RWPE2 (cell line): Measurements from ENCODE around the gene RAB17.

ENCODE experiments used
- ATAC-seq: fragments of 200-7000 bp; cut with Tn5 transposase; 3 replicates; pipeline ENCODE4 v1.9.1; 2021; ENCODE audit warnings: low read depth
- DNase-seq: peaks from one replicate; pipeline ENCODE4 v3.0.0-alpha.2; 2020; ENCODE audit warnings: low spot score
- H3K27ac ChIP-seq: fragments of 450-650 bp; 2 replicates; pipeline ENCODE4 v1.5.1; 2017; ENCODE audit warnings: mild to moderate bottlenecking; ENCODE audit not compliant: poor library complexity, severe bottlenecking
- H3K27me3 ChIP-seq: fragments of 250-450 bp; sonication (Bioruptor Pico); 2 replicates; pipeline ENCODE4 v1.5.1; 2021; ENCODE audit warnings: mild to moderate bottlenecking, moderate library complexity; ENCODE audit not compliant: insufficient read depth, poor library complexity, severe bottlenecking
- H3K36me3 ChIP-seq: fragments of 250-450 bp; sonication (Bioruptor Pico); 2 replicates; pipeline ENCODE4 v1.5.1; 2020; ENCODE audit warnings: low read depth, mild to moderate bottlenecking, moderate library complexity
- H3K4me1 ChIP-seq: fragments of 250-450 bp; sonication (Bioruptor Pico); 2 replicates; pipeline ENCODE4 v1.5.1; 2021; ENCODE audit warnings: mild to moderate bottlenecking, moderate library complexity; ENCODE audit not compliant: insufficient read depth, poor library complexity, severe bottlenecking
- H3K4me3 ChIP-seq: fragments of 250-450 bp; sonication (Bioruptor Pico); 2 replicates; pipeline ENCODE4 v1.5.1; 2021; ENCODE audit warnings: mild to moderate bottlenecking, moderate library complexity; ENCODE audit not compliant: severe bottlenecking
- H3K9me3 ChIP-seq: fragments of 250-450 bp; sonication (Bioruptor Pico); 2 replicates; pipeline ENCODE4 v1.5.1; 2021; ENCODE audit warnings: mild to moderate bottlenecking, moderate library complexity; ENCODE audit not compliant: severe bottlenecking
- CTCF ChIP-seq: fragments of 450-650 bp; IDR thresholded peaks from one replicate; pipeline ENCODE4 v1.5.1; 2017; ENCODE audit warnings: mild to moderate bottlenecking, moderate library complexity; ENCODE audit not compliant: poor library complexity, severe bottlenecking

The RAB17 gene

DNA sequence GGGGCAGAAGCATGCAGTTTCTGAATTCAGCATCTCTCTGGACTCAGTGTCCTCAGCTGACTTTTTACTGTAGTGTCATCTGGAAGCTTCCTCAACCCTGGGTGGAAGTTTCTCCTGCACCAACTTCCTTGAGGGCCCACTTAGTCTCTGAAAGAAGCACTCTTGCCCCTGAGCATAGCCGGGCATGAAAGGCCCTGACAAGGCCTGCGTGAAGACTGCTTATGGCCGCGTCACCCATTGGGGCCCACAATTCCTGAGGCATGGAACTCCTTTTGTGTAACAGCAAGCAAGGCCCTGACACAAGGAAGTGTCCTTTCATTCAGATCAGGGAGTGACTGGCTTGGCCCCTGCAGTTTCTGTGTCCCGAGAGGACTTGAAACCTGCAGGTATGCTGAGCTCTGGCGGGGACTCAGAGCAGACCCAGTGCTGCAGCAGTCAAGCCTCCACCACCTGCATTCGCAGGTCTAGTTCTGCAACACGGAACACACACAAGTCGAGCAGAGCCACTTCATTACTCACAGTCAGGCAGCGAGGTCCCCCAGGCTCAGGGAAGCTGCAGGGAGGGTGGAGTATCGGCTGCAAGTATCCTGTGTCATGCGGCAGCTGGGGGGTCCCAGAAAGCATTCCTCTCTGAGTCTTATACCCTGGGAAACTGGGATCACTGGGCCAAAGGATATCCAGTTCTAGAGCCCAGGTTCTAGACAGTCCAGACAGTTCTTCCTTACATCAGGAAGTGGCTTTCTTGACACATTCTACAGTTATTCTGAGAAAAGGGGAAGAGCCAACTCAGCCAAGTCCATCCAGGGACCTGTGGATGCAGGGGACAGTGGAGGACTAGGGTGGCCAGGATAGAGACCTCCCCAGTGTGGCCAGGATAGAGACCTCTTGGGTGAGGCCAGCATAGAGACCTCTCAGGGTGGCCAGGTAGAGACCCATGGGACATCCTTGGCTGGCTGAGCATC, 59.8 kb downstream of the RAB17 start:
- H3K9me3 ChIP-seq, result no peaks in the 10 kb centered on the region
- peaks cover 24% of the 10 kb centered on the region for H3K36me3 ChIP-seq
- no peak for TF ChIP-seq CTCF
- ATAC-seq (no peak), DNase-seq (no peak)
- H3K27me3 ChIP-seq, result no peaks in the 10 kb centered on the region
- H3K27ac ChIP-seq, result no peak overlapping the region
- no peak overlapping the region for H3K4me3 ChIP-seq
- H3K4me1 ChIP-seq, result peaks cover 12% of the 10 kb centered on the region

GRCh38 chr2:237529452-237530402, 60.8 kb downstream of the RAB17 start:
- H3K27ac ChIP-seq, result no peak overlapping the region
- H3K36me3 ChIP-seq, result peaks cover 24% of the 10 kb centered on the region
- ATAC-seq (no peak), DNase-seq (no peak)
- H3K9me3 ChIP-seq, result no peaks in the 10 kb centered on the region
- no peak overlapping the region for H3K4me3 ChIP-seq
- no peaks in the 10 kb centered on the region for H3K27me3 ChIP-seq
- no peak for TF ChIP-seq CTCF
- peaks cover 12% of the 10 kb centered on the region for H3K4me1 ChIP-seq

- no peaks in the 10 kb centered on the region for H3K9me3 ChIP-seq
- no peak for DNase-seq
- ATAC-seq, result no peak
- H3K36me3 ChIP-seq, result peaks cover 22% of the 10 kb centered on the region
- H3K4me1 ChIP-seq, result peaks cover 12% of the 10 kb centered on the region
- H3K4me3 ChIP-seq, result no peak overlapping the region
- TF ChIP-seq CTCF, result no peak
- no peak overlapping the region for H3K27ac ChIP-seq
- H3K27me3 ChIP-seq, result no peaks in the 10 kb centered on the region
These were observed 62.8 kb downstream of the RAB17 start for GRCh38 chr2:237527766-237528165.

- peaks cover 8% of the 10 kb centered on the region for H3K4me1 ChIP-seq
- peaks cover 17% of the 10 kb centered on the region for H3K36me3 ChIP-seq
- no peaks in the 10 kb centered on the region for H3K27me3 ChIP-seq
- ATAC-seq (no peak), DNase-seq (no peak)
- no peak overlapping the region for H3K4me3 ChIP-seq
- no peaks in the 10 kb centered on the region for H3K9me3 ChIP-seq
- H3K27ac ChIP-seq, result no peak overlapping the region
- TF ChIP-seq CTCF, result no peak
These were observed 63.3 kb downstream of the RAB17 start for GRCh38 chr2:237527233-237527632.
